ENCODE measurements around the gene TBATA. TPM values are rescaled to one million over a fixed set of nuclear protein-coding genes. Genes with fewer than 3 reads are reported as not detected.

The TBATA gene
- total RNA-seq, 1 experiment from 2014 or later = not detected

DNA sequence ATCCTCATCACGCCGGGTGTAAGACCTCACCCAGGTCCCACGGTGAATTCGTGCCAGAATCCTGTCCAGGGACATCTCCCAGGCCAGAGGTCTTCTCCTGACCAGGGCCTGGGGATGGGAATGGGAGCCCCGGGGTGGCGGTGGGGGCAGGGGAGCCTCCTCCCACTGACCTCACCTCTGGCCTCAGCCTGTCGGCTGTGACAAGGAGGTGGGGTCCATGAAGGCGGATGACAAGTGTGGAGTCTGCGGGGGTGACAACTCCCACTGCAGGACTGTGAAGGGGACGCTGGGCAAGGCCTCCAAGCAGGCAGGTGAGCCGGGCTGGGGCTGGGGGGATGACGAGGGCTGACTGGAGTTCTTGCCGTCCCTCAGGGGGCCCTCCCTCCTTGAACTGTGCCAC, 41.3 kb downstream of the TBATA start:
- Mint-ChIP-seq H3K36me3 (0 out of 2 replicates have a peak, but pooled peaks cover 3% of the 10 kb centered on the region), H3K4me3 (no peak overlapping the region), H3K4me1 (0 out of 2 replicates have a peak, but pooled peaks cover 2% of the 10 kb centered on the region), H3K27me3 (ENCODE audit: low read depth) (no peaks in the 10 kb centered on the region), H3K9me3 (peaks cover 7% of the 10 kb centered on the region), H3K27ac (no peak overlapping the region)
- no peak for ATAC-seq
- CTCF ChIA-PET = no interaction called here
- POLR2A ChIA-PET = no interaction called here
- TF ChIP-seq, protein P1, sequence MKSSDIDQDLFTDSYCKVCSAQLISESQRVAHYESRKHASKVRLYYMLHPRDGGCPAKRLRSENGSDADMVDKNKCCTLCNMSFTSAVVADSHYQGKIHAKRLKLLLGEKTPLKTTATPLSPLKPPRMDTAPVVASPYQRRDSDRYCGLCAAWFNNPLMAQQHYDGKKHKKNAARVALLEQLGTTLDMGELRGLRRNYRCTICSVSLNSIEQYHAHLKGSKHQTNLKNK (CRISPR knock-in tag; IDR thresholded peaks at IDR 0.05) = no peak
- DNase-seq (ENCODE audit: low spot score) = no peak

DNA sequence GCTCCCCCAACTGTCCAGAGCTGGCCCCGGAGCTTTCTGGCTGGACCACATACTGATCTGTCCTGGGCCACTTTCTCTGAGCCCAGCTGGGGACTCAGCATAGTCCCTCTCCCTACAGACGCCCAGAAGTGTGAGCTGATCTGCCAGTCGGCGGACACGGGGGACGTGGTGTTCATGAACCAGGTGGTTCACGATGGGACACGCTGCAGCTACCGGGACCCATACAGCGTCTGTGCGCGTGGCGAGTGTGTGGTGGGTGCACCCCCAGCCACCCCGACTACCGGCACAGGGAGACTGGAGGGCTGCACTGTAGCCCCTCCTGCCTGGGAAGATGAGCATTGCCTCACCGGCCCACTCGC, 41.8 kb downstream of the TBATA start:
- DNase-seq (ENCODE audit: low spot score) (no peak), ATAC-seq (no peak)
- TF ChIP-seq, protein P2, sequence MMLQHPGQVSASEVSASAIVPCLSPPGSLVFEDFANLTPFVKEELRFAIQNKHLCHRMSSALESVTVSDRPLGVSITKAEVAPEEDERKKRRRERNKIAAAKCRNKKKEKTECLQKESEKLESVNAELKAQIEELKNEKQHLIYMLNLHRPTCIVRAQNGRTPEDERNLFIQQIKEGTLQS (CRISPR knock-in tag; conservative IDR thresholded peaks at IDR 0.05) = no peak
- no peak for TF ChIP-seq FOXP1 (CRISPR knock-in tag; IDR thresholded peaks at IDR 0.05; ENCODE audit: borderline replicate concordance)
- no peak for TF ChIP-seq ZNF396 (CRISPR knock-in tag; IDR thresholded peaks at IDR 0.05; ENCODE audit: borderline replicate concordance)
- no peak for TF ChIP-seq ATF6 (CRISPR knock-in tag; IDR thresholded peaks at IDR 0.05)
- TF ChIP-seq, protein P3, sequence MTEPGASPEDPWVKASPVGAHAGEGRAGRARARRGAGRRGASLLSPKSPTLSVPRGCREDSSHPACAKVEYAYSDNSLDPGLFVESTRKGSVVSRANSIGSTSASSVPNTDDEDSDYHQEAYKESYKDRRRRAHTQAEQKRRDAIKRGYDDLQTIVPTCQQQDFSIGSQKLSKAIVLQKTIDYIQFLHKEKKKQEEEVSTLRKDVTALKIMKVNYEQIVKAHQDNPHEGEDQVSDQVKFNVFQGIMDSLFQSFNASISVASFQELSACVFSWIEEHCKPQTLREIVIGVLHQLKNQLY (CRISPR knock-in tag; IDR thresholded peaks at IDR 0.05) = no peak
- TF ChIP-seq NFATC4 (CRISPR knock-in tag; IDR thresholded peaks at IDR 0.05) = no peak
- TF ChIP-seq, protein P4, sequence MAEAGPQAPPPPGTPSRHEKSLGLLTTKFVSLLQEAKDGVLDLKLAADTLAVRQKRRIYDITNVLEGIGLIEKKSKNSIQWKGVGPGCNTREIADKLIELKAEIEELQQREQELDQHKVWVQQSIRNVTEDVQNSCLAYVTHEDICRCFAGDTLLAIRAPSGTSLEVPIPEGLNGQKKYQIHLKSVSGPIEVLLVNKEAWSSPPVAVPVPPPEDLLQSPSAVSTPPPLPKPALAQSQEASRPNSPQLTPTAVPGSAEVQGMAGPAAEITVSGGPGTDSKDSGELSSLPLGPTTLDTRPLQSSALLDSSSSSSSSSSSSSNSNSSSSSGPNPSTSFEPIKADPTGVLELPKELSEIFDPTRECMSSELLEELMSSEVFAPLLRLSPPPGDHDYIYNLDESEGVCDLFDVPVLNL (CRISPR knock-in tag; IDR thresholded peaks at IDR 0.05; ENCODE audit: borderline replicate concordance, low read depth) = no peak
- TF ChIP-seq AFF4 (CRISPR knock-in tag; IDR thresholded peaks at IDR 0.05; ENCODE audit: borderline replicate concordance) = no peak
- TF ChIP-seq SP1 (CRISPR knock-in tag; conservative IDR thresholded peaks at IDR 0.05) = no peak
- no peak for TF ChIP-seq ZNF121 (CRISPR knock-in tag; IDR thresholded peaks at IDR 0.05)
- no peak for TF ChIP-seq MAX (CRISPR knock-in tag; IDR thresholded peaks at IDR 0.05)
- TF ChIP-seq ZNF232 (CRISPR knock-in tag; IDR thresholded peaks at IDR 0.05) = no peak
- no peak for TF ChIP-seq TP53 (CRISPR knock-in tag; IDR thresholded peaks at IDR 0.05)
- Mint-ChIP-seq H3K4me3 (no peak overlapping the region), H3K27me3 (ENCODE audit: low read depth) (no peaks in the 10 kb centered on the region), H3K27ac (no peak overlapping the region), H3K9me3 (peaks cover 7% of the 10 kb centered on the region), H3K36me3 (0 out of 2 replicates have a peak, but pooled peaks cover 3% of the 10 kb centered on the region), H3K4me1 (0 out of 2 replicates have a peak, but pooled peaks cover 2% of the 10 kb centered on the region)
- ChIA-PET CTCF (interaction anchor here (1.0 kb wide), 1 partner anchor 184 kb away, joined by 4 read pairs; no protein-coding TSS in a partner anchor), POLR2A (no interaction called here)
